ENCODE data around the gene TMEM145.

Gene TMEM145

GRCh38 chr19:42311657-42312056 lies 1.5 kb upstream of the TMEM145 start:
- Histone ChIP-seq H3K4me1 (ENCODE audit: control insufficient read depth, insufficient read depth, low read depth, low read length) (peaks cover 10% of the 10 kb centered on the region), H4K91ac (ENCODE audit: low read length) (no peak overlapping the region), H2BK15ac (ENCODE audit: low read depth, poor library complexity, severe bottlenecking) (no peak overlapping the region), H3K27me3 (ENCODE audit: control insufficient read depth in 1 of 2, insufficient read depth in 1 of 2, low read length in 2 of 2) (peaks cover 30 to 31% of the 10 kb centered on the region in 2 experiments), H3K9ac (ENCODE audit: low read length) (no peak overlapping the region), H2BK120ac (ENCODE audit: low read depth, low read length) (no peak overlapping the region), H2AK5ac (ENCODE audit: low read length, severe bottlenecking) (no peak overlapping the region), H3K4ac (ENCODE audit: low read depth in 1 of 2, low read length in 2 of 2) (no peak overlapping the region), H2BK5ac (ENCODE audit: low read depth, low read length, poor library complexity, severe bottlenecking) (no peak overlapping the region), H3K79me1 (replicated peaks; ENCODE audit: low read length, poor library complexity, severe bottlenecking) (no peaks in the 10 kb centered on the region), H3K4me3 (ENCODE audit: insufficient read depth in 1 of 2, low read depth in 1 of 2, low read length in 2 of 2) (no peak overlapping the region), H3K36me3 (ENCODE audit: control insufficient read depth in 1 of 2, insufficient read depth in 2 of 2, low read depth in 1 of 2, low read length in 2 of 2) (peaks cover 0 to 3% of the 10 kb centered on the region in 2 experiments), H3K27ac (ENCODE audit: low read length, poor library complexity, severe bottlenecking) (no peak overlapping the region), H3K14ac (ENCODE audit: low read length in 2 of 2) (no peak overlapping the region), H4K8ac (ENCODE audit: low read length) (no peak overlapping the region), H3K9me3 (ENCODE audit: control insufficient read depth, low read length) (no peaks in the 10 kb centered on the region), H3K23ac (ENCODE audit: low read length in 2 of 2) (no peak overlapping the region), H3K4me2 (ENCODE audit: low read length, poor library complexity, severe bottlenecking) (no peak overlapping the region), H2AFZ (ENCODE audit: low read depth, low read length) (no peak overlapping the region), H2BK12ac (ENCODE audit: low read length in 2 of 2) (no peak overlapping the region), H3K18ac (ENCODE audit: low read depth in 1 of 2, low read length in 2 of 2) (no peak overlapping the region)
- DNase-seq, result no peak
- 45% methylated on average over 1 of the region's 2 CpGs for whole genome bisulfite sequencing

GRCh38 chr19:42312370-42312769 lies 739 bp upstream of the TMEM145 start:
- H2BK120ac ChIP-seq (ENCODE audit: low read depth, low read length), result no peak overlapping the region
- no peak for DNase-seq
- peaks cover 0 to 3% of the 10 kb centered on the region in 2 experiments for H3K36me3 ChIP-seq (ENCODE audit: control insufficient read depth in 1 of 2, insufficient read depth in 2 of 2, low read depth in 1 of 2, low read length in 2 of 2)
- no peak overlapping the region for H2BK5ac ChIP-seq (ENCODE audit: low read depth, low read length, poor library complexity, severe bottlenecking)
- no peak overlapping the region for H4K91ac ChIP-seq (ENCODE audit: low read length)
- no peak overlapping the region for H3K23ac ChIP-seq (ENCODE audit: low read length in 2 of 2)
- no peak overlapping the region for H3K14ac ChIP-seq (ENCODE audit: low read length in 2 of 2)
- H3K4ac ChIP-seq (ENCODE audit: low read depth in 1 of 2, low read length in 2 of 2), result no peak overlapping the region
- H3K4me2 ChIP-seq (ENCODE audit: low read length, poor library complexity, severe bottlenecking), result no peak overlapping the region
- no peak overlapping the region for H3K27ac ChIP-seq (ENCODE audit: low read length, poor library complexity, severe bottlenecking)
- peaks cover 35% of the 10 kb centered on the region in 2 experiments for H3K27me3 ChIP-seq (ENCODE audit: control insufficient read depth in 1 of 2, insufficient read depth in 1 of 2, low read length in 2 of 2)
- no peak overlapping the region for H2AFZ ChIP-seq (ENCODE audit: low read depth, low read length)
- H3K4me1 ChIP-seq (ENCODE audit: control insufficient read depth, insufficient read depth, low read depth, low read length), result peaks cover 10% of the 10 kb centered on the region
- H3K9me3 ChIP-seq (ENCODE audit: control insufficient read depth, low read length), result no peaks in the 10 kb centered on the region
- no peak overlapping the region for H3K9ac ChIP-seq (ENCODE audit: low read length)
- no peak overlapping the region for H3K18ac ChIP-seq (ENCODE audit: low read depth in 1 of 2, low read length in 2 of 2)
- no peak overlapping the region for H2AK5ac ChIP-seq (ENCODE audit: low read length, severe bottlenecking)
- H4K8ac ChIP-seq (ENCODE audit: low read length), result no peak overlapping the region
- H2BK12ac ChIP-seq (ENCODE audit: low read length in 2 of 2), result no peak overlapping the region
- no peak overlapping the region for H2BK15ac ChIP-seq (ENCODE audit: low read depth, poor library complexity, severe bottlenecking)
- no peak overlapping the region for H3K4me3 ChIP-seq (ENCODE audit: insufficient read depth in 1 of 2, low read depth in 1 of 2, low read length in 2 of 2)
- whole genome bisulfite sequencing, result 92% methylated on average over 5 of the region's 5 CpGs
- H3K79me1 ChIP-seq (replicated peaks; ENCODE audit: low read length, poor library complexity, severe bottlenecking), result no peaks in the 10 kb centered on the region

- Histone ChIP-seq H3K9ac (ENCODE audit: low read length) (no peak overlapping the region), H3K14ac (ENCODE audit: low read length in 2 of 2) (no peak overlapping the region), H2AK5ac (ENCODE audit: low read length, severe bottlenecking) (no peak overlapping the region), H3K36me3 (ENCODE audit: control insufficient read depth in 1 of 2, insufficient read depth in 2 of 2, low read depth in 1 of 2, low read length in 2 of 2) (peaks cover 0 to 3% of the 10 kb centered on the region in 2 experiments), H3K4me3 (ENCODE audit: insufficient read depth in 1 of 2, low read depth in 1 of 2, low read length in 2 of 2) (peak overlapping the region in 1 of 2 experiments; percentile 68), H3K4me2 (ENCODE audit: low read length, poor library complexity, severe bottlenecking) (no peak overlapping the region), H4K91ac (ENCODE audit: low read length) (no peak overlapping the region), H2BK5ac (ENCODE audit: low read depth, low read length, poor library complexity, severe bottlenecking) (no peak overlapping the region), H3K23ac (ENCODE audit: low read length in 2 of 2) (no peak overlapping the region), H2BK12ac (ENCODE audit: low read length in 2 of 2) (no peak overlapping the region), H3K9me3 (ENCODE audit: control insufficient read depth, low read length) (no peaks in the 10 kb centered on the region), H3K27ac (ENCODE audit: low read length, poor library complexity, severe bottlenecking) (no peak overlapping the region), H2BK120ac (ENCODE audit: low read depth, low read length) (no peak overlapping the region), H3K18ac (ENCODE audit: low read depth in 1 of 2, low read length in 2 of 2) (no peak overlapping the region), H3K27me3 (ENCODE audit: control insufficient read depth in 1 of 2, insufficient read depth in 1 of 2, low read length in 2 of 2) (peaks cover 35% of the 10 kb centered on the region in 2 experiments), H3K79me1 (replicated peaks; ENCODE audit: low read length, poor library complexity, severe bottlenecking) (no peaks in the 10 kb centered on the region), H3K4ac (ENCODE audit: low read depth in 1 of 2, low read length in 2 of 2) (no peak overlapping the region), H4K8ac (ENCODE audit: low read length) (no peak overlapping the region), H2AFZ (ENCODE audit: low read depth, low read length) (no peak overlapping the region), H3K4me1 (ENCODE audit: control insufficient read depth, insufficient read depth, low read depth, low read length) (peaks cover 10% of the 10 kb centered on the region), H2BK15ac (ENCODE audit: low read depth, poor library complexity, severe bottlenecking) (no peak overlapping the region)
- no peak for DNase-seq
- 34% methylated on average over 22 of the region's 26 CpGs for WGBS
Measured at GRCh38 chr19:42313840-42314755, 989 bp downstream of the TMEM145 start.

GRCh38 chr19:42315024-42315423 lies 1.9 kb downstream of the TMEM145 start:
- no peak overlapping the region for H3K18ac ChIP-seq (ENCODE audit: low read depth in 1 of 2, low read length in 2 of 2)
- no peak overlapping the region for H3K4ac ChIP-seq (ENCODE audit: low read depth in 1 of 2, low read length in 2 of 2)
- H2BK120ac ChIP-seq (ENCODE audit: low read depth, low read length), result no peak overlapping the region
- H3K14ac ChIP-seq (ENCODE audit: low read length in 2 of 2), result no peak overlapping the region
- 77% methylated on average over 4 of the region's 5 CpGs for WGBS
- H3K79me1 ChIP-seq (replicated peaks; ENCODE audit: low read length, poor library complexity, severe bottlenecking), result no peaks in the 10 kb centered on the region
- H3K27me3 ChIP-seq (ENCODE audit: control insufficient read depth in 1 of 2, insufficient read depth in 1 of 2, low read length in 2 of 2), result peaks cover 37% of the 10 kb centered on the region in 2 experiments
- H2AK5ac ChIP-seq (ENCODE audit: low read length, severe bottlenecking), result no peak overlapping the region
- peaks cover 9% of the 10 kb centered on the region for H3K4me1 ChIP-seq (ENCODE audit: control insufficient read depth, insufficient read depth, low read depth, low read length)
- no peak overlapping the region for H2AFZ ChIP-seq (ENCODE audit: low read depth, low read length)
- no peak overlapping the region for H2BK15ac ChIP-seq (ENCODE audit: low read depth, poor library complexity, severe bottlenecking)
- peaks cover 0 to under 1% of the 10 kb centered on the region in 2 experiments for H3K36me3 ChIP-seq (ENCODE audit: control insufficient read depth in 1 of 2, insufficient read depth in 2 of 2, low read depth in 1 of 2, low read length in 2 of 2)
- DNase-seq, result no peak
- no peak overlapping the region for H3K9ac ChIP-seq (ENCODE audit: low read length)
- H3K4me3 ChIP-seq (ENCODE audit: insufficient read depth in 1 of 2, low read depth in 1 of 2, low read length in 2 of 2), result no peak overlapping the region
- H4K91ac ChIP-seq (ENCODE audit: low read length), result no peak overlapping the region
- H3K27ac ChIP-seq (ENCODE audit: low read length, poor library complexity, severe bottlenecking), result no peak overlapping the region
- H3K9me3 ChIP-seq (ENCODE audit: control insufficient read depth, low read length), result no peaks in the 10 kb centered on the region
- H2BK5ac ChIP-seq (ENCODE audit: low read depth, low read length, poor library complexity, severe bottlenecking), result no peak overlapping the region
- H3K23ac ChIP-seq (ENCODE audit: low read length in 2 of 2), result no peak overlapping the region
- H2BK12ac ChIP-seq (ENCODE audit: low read length in 2 of 2), result no peak overlapping the region
- no peak overlapping the region for H3K4me2 ChIP-seq (ENCODE audit: low read length, poor library complexity, severe bottlenecking)
- no peak overlapping the region for H4K8ac ChIP-seq (ENCODE audit: low read length)
